GM19193 (cell line): ENCODE measurements around the gene ABCA10.

Source experiments
- POLR2A ChIP-seq: IDR thresholded peaks from 4 replicates; pipeline ENCODE4 v1.6.1; 2011; ENCODE audit not compliant: insufficient read depth, insufficient read length; ENCODE audit errors: extremely low read depth

The ABCA10 gene

GRCh38 chr17:69150333-69150732 is 78.3 kb downstream of the ABCA10 start:
- no peak for TF ChIP-seq POLR2A

DNA sequence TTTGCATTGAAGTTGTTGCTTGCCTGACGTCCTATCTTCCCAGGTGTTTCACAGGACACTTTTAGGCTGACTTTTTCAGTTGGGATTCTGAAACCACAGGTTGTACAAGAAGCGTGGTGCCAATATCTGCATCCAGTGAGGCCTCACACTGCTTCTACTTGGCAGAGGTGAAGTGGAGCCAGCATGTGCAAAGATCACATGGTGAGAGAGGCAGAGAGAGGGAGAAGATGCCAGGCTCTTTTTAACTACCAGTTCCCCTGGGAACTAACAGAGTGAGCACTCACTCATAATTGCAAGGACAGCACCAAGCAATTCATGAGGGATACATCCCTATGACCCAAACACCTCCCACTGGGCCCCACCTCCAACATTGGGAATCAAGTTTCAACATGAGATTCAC is 81.2 kb downstream of the ABCA10 start:
- TF ChIP-seq POLR2A = no peak

GRCh38 chr17:69144331-69145255 is 84.0 kb downstream of the ABCA10 start:
- no peak for TF ChIP-seq POLR2A

- no peak for TF ChIP-seq POLR2A
Observed at GRCh38 chr17:69143683-69144231, 84.9 kb downstream of the ABCA10 start.

DNA sequence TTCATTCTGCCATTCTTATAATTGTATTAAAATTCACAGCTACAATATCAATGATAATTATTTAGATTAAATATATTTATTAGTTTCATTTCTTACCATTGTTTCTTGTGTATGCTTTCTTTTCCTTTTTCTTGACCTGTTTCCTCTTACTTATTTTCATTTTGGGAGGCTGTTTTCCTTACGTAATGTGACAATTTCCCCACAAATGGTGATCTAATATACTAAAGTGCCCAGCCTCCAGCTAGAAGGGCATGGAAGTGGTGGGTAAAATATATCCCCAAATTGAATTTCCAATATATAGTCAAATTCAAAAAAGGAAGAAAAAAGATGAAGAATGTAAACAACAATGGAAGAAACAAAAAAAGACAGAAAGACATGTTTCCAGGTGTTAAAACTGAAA is 85.5 kb downstream of the ABCA10 start:
- TF ChIP-seq POLR2A = no peak

- TF ChIP-seq POLR2A = no peak
Observed at GRCh38 chr17:69142175-69142802, 86.3 kb downstream of the ABCA10 start.

DNA sequence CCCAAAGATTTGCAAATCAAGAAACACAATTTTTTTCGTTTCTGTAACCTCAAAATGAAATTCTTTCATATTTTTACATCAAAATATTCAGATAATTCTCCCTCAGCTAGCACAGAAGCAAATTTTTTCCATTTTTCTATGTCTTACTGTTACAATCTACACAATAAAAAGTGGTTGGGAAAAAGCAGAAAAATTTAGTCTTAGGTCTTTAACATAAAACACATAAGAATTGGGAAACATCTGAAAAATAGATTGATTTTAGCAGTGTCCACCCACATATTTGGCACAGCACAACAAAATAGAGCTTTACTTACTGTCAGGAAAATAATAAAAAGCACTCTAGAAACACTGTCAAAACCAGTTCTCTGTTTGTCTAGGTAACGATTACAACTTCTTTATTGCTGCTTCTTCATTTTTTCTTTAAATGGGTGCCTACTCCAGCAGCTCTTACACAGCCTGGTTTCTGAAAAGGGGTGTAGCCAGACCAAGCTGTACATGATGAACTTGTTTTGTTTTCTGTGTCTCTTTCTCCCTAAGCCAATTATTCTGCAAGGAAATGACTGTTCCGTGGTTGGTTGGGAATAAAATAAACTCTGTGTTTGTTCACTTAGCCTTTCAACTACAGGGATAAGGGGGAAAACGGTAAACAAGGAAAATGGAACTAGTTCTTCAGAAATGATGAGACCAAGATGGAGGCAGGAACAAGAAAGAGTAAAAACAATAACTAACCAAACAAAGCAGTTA is 87.0 kb downstream of the ABCA10 start, which contains the start of gene ABCA6:
ABCA6 (minus strand) TSS at position 465 of the 744 bp plus-strand sequence. CDS start 1,192 bp downstream, outside the sequence.
- no peak for TF ChIP-seq POLR2A

DNA sequence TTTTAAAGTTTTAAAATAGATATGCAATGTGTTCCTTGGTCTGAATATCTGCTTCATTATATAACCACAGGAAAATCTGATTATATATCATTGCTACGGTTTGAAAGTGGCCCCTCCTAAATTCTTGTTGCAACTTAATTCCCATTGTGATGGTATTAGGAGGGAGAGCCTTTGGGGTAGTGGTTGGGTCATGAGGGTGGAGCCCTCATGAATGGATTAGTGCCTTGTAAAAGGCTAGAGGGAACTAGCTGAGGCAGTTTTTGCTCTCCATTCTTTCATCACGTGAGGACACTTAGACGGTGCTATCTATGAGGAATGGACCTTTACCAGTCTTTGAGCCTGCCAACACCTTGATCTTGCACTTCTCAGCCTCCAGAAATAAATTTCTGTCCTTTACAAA is 94.5 kb downstream of the ABCA10 start:
- TF ChIP-seq POLR2A = no peak

DNA sequence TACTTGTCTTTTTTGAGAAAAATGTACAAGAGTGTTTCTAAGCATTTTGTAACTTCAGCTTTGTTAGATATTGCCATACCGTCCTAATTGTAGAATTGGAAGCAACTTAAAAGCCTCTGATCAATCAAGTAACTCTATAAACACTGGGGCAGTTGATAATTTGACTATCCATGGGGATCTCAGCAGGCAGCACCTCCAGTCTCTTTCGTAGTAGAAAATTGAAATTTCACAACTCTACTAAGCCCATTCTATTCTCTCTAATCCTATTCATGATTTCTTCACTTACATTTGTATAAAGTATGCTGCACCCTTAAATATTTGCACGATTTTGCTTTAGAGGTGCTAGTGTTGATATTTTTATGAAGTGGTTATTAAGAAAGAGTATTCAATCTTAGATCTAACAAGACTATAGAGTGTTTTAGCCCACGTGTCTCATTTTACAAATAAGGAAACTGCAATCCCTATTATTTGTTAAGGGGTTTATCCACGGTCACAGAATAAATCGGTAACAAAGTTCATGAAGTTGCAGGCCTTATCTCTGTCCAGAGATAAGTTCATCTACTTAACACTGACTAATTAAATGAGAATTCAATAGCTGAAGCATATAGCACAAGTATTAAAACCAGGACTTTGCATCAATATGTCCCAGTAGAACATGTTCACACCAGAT is 97.9 kb downstream of the ABCA10 start:
- no peak for TF ChIP-seq POLR2A

DNA sequence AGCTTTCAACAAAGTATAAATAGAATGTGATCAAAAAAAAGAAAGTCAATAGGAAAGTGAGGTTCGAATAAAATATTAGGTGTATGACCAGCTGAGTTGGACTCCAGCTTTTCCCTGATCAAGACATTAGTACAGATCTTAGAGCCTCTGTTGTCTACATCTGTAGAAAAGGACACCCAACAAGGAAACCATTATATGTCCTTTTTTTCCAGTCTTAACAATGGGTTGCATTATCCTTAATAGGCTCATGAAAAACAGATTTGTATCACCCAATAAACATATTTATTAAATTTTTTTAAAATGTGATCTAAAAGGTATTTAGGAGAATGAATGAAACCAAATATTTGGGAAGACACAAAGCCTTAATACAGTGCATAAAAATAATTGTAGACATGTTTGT is 105.0 kb downstream of the ABCA10 start:
- TF ChIP-seq POLR2A = no peak

DNA sequence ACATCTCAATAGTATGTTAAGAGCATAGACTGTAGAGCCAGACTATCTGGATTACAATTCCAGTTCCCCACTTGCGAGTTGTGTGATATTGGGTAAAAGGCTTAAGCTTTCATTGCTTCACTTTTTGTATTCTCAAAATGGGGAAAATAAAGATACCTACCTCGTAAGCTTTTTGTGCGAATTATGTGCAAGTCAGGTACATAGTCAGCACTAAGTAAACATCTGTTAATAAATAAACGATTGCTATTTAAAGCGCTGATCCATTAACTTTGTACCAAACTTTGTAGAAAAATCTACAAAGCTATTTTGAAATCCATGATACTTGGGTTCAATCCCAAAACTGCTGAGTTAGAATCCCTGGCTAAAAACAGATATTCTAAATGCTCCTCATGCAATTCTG is 106.6 kb downstream of the ABCA10 start:
- no peak for TF ChIP-seq POLR2A

DNA sequence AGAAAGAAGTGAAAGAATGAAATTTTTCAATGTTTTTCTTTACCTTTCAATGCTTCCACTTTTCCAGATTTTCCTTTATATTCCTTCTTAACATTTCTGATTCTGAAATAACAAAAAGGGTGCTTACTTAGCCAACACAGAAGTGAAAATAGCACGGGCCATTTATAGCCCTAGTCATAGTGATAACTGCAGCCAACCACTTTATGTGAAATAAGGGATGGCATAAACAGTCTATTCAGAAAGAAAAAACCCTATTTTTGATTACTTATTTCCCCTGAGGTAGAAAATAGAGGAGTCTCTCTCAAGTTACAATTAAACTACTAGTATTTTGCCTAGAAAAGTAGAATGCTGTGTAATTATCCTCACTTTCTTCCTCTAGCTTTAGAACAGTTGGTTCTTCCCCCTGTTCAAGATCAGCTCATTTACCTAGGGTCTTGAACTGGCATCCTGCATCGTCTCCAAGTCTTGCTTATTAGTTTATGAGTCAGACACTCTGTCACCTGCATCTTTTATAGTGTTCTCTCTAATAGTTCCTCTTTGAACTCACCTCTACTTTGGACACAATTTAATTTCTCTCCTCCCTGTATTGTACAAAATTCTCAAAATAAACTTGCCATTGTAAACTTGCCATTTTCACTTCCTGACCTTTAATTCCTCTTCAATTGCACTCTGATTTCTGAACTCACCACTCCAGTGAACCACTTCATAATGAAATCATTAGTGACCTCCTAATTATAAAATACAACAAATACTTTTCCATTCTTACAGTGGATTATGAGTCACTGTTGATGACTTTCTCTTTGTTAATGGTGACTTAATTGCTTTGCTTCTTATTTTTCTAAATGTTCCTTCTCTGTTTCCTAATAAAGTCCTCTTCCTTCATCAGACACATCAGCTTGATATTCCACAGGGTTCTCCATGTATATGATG is 110.5 kb downstream of the ABCA10 start:
- TF ChIP-seq POLR2A = no peak

GRCh38 chr17:69111794-69112193 is 116.8 kb downstream of the ABCA10 start:
- no peak for TF ChIP-seq POLR2A
